CD4-positive, alpha-beta T cell treated with Interleukin-15 for 4 hours (primary cell): ENCODE results near the gene POLD3.
"Not testable (repeated sequence)": the region's sequence is repeated elsewhere in the genome, so short reads cannot be mapped to it uniquely, and the experiment has no call there.

Experiments
- DNase-seq: peaks from one replicate; pipeline ENCODE4 v3.0.0-alpha.2; 2020; ENCODE audit warnings: low spot score

POLD3 gene

GRCh38 chr11:74636630-74637184 lies 44.3 kb downstream of the POLD3 start:
- DNase-seq, result no peak

DNA sequence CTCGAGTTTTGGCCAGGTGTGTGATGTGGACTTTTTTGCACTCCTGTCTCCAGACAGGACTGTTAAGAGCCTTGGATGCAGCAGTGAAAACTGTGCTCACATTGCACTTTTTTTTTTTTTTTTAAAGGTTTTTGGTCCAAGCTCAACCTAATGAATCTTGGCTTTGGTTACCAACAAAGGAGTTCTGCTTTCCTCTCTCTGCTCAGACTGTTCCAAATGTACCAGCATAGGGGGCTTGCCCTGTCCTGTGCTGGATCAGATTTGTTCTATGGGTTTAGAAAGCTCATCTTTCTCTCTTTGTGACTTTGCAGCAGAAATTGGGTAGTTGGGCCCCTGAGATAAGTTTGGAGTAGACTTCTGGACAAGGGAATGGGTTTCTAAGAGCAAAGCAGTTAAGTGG lies 45.3 kb downstream of the POLD3 start:
- no peak for DNase-seq

DNA sequence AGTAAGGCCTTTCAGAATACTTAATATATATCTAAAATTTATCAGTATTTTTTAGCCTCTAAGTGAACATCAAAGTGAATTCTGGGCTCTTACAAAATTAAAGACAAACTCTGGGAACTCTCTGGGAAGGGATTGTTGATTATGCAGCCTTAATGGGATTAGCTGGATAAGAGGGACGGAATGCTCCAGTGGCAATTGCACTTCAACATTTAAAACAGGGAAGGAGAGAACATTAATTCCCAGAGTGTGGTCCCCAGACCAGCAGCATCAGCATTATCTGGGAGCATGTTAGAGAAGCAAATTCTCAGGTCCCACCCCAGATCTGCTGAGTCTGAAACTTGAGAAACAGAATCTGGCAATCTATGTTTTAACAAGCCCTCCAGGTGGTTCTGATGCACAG lies 46.5 kb downstream of the POLD3 start:
- no peak for DNase-seq

- DNase-seq, result no peak
Observed at GRCh38 chr11:74639533-74639932, 47.2 kb downstream of the POLD3 start.

GRCh38 chr11:74641289-74641688 lies 48.9 kb downstream of the POLD3 start:
- DNase-seq, result no peak

DNA sequence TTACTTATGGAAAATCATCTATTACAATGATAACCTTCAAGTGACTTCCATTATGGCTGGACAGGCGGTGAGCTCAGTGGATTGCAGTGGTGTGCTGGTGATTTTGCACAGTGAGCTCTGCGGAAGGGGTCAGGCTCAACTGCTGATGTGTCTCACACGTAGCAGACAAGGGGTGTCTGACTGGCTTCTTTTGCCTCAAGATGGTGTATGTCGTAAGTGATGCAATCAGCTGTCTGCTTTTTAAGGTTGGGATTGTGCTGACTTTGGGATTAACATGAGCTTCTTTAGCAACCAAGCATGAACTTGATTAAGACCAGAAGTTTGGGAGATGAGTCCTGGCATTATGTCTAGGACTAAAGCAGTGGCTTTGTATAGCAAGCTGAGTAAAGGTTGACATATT lies 49.5 kb downstream of the POLD3 start:
- DNase-seq, result no peak

DNA sequence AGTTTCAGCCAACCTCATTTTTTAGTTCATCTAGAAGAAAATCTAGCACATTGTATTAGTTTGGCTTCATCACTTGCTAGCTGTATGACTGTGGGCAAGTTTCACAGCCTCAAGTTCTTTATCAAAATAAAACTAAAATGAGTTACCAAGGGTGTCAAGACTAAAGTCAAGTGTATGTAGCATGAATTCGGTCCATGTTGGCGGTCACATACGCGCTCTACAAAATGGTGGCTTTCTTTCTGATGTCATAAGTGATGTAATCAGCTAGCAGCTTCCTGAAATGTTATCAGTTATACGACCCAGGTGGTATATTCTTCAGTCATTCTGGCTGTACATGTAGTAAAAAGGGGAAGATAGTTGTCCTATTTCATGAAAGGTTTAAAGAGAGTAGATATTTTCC lies 50.5 kb downstream of the POLD3 start:
- DNase-seq, result no peak

DNA sequence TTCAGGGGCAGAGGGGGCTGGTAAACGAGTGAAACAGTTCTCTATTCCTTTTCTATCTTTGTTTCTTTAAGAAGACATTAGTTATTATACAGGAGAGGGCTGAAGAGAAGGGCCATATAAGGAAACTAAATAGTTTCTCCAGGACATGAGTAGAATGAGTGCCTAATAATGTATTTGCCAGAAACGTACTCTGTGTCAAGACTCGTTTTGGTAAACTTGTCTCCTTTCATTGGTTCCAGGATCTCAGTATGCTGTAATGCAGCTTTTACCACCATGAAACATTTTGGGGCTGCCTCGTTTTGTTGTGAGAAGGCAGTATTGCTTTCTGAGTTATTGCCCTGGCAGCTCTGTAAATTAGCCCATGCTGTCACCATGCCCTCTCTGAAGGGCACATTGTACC lies 51.7 kb downstream of the POLD3 start:
- DNase-seq, result no peak

DNA sequence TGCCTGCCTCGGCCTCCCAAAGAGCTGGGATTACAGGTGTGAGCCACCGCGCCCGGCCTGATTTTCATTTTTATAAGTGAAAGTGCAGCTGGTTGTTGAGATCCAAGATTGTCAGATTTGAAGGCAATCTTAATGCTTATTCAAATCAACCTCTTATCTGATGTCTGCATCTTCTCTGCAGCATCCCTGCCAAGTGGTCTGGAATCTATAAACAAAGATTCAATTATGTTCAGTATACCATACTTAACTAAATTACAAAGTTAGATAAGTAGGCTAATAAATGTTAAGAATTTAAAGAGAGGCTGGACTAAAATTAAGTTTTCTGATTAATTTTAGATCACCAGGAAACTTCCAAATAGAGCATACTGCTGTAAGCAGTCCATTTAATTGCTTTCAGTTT lies 53.8 kb downstream of the POLD3 start:
- no peak for DNase-seq

GRCh38 chr11:74646954-74647353 lies 54.6 kb downstream of the POLD3 start:
- no peak for DNase-seq

- no peak for DNase-seq
Observed at GRCh38 chr11:74647404-74647803, 55.0 kb downstream of the POLD3 start.

GRCh38 chr11:74647831-74648230 lies 55.4 kb downstream of the POLD3 start:
- DNase-seq, result no peak

DNA sequence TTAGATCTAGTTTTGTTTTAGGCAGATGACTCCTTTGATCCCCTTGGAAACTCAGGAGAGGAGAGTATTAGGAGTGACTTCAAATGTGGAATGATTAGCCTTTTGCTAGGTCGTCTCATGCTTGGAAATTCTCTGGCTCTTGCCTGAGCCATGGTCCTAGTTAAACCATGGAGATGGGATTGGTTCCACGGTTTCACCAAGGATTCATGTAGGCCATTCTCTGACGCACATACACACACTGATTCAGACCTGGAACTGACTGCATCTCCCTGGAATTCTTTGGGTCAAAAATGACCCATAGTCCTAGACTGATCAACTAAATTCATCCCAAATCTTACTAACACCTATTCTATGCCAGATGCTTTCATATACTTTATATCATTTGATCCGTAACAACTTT lies 56.5 kb downstream of the POLD3 start:
- DNase-seq, result no peak

- no peak for DNase-seq
Observed at GRCh38 chr11:74650498-74650897, 58.1 kb downstream of the POLD3 start.

DNA sequence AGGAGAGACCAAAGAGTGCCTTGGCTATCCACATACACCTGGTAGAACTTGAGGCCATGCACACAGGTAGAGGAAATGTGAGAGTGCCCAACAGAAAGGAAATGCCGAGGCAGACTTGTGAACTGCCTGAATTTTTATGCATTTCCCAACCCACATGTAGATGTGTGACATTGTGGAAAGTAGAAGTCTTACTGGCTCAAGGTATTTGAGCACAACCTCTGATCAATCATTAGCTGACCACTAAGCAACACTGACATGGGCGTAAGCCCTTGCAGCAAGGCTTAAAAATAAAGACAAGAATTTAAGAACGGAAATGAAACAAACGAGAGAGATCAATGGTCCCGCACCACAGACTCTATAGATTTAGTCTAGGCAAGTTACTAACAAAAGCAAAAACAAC lies 62.6 kb downstream of the POLD3 start:
- DNase-seq, result no peak

DNA sequence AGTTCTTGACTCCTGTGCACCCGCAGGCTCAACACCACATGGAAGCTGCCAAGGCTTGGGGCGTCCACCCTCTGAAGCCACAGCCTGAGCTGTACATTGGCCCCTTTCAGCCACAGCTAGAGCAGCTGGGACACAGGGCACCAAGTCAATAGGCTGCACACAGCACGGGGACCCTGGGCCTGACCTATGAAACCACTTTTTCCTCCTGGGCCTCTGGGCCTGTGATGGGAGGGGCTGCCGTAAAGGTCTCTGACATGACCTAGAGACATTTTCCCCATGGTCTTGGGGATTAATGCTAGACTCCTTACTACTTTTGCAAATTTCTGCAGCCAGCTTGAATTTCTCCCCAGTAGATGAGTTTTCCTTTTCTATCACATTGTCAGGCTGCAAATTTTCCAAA lies 66.7 kb downstream of the POLD3 start:
- not testable (repeated sequence) for DNase-seq

GRCh38 chr11:74662487-74663103 lies 70.2 kb downstream of the POLD3 start:
- DNase-seq, result no peak

DNA sequence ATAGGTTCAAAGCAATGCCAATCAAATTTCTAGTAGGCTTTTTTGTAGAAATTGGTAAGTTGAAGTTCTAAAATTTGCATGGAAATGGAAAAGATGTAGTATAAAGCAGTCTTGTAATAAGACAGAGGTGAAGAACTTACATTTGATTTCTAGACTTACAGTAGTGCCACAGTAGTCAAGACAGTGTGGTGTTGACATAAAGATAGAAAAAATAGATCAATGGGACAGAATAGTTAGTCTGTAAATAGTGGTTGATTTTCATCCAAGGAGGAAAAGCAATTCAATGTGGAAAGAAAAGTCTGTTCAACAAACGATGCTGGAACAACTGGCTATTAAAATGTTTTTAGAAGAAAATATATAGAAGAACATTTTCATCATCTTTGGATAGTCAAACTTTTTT lies 70.9 kb downstream of the POLD3 start:
- DNase-seq, result no peak

DNA sequence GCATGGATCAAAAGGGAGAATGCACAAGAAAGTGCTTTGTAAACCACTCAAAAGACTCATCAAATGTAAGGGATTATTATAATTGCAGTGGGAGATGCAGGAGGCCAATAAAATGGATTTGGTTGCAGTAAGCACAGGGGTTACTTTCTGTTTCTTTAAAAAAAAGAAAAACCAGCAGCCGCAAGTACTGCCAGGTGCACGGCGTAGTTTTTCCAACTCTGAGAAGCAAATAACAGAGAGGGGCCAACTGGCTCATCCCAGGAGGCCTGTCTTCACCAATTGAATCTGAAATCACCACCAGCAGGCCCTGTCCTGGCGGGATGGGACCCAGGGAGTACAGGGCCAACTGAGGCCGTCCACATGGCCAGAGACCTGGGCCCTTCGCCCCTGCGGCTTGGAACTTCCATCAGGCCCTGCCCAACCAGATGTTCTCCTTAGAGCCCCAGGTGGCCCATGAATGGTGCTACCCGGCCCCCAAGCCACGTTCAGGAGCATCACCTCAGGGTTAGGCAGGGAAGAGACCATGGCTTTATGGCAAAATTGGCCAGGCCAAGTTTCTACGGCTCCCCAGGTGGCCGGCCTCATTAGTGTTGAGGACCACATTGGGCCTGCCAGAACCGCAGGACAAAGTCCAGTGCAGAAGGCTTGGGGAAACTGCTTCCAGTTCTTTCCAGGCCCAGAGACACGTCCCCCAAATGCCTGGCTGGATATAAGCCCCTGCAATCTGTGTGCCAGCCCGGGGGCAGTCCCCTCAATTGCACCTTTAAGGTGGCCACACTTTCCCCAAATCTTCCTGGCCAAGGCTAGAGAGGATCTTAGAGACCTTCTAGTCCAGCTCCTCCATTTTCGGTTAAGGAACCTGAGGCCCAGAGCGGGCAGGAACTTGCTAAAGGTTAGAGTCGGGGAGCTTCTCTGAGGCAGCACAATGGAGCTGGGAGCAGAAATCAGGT lies 77.1 kb downstream of the POLD3 start:
- DNase-seq, result no peak

GRCh38 chr11:74670171-74670570 lies 77.8 kb downstream of the POLD3 start:
- DNase-seq, result no peak

GRCh38 chr11:74671520-74672196 lies 79.3 kb downstream of the POLD3 start:
- no peak for DNase-seq

DNA sequence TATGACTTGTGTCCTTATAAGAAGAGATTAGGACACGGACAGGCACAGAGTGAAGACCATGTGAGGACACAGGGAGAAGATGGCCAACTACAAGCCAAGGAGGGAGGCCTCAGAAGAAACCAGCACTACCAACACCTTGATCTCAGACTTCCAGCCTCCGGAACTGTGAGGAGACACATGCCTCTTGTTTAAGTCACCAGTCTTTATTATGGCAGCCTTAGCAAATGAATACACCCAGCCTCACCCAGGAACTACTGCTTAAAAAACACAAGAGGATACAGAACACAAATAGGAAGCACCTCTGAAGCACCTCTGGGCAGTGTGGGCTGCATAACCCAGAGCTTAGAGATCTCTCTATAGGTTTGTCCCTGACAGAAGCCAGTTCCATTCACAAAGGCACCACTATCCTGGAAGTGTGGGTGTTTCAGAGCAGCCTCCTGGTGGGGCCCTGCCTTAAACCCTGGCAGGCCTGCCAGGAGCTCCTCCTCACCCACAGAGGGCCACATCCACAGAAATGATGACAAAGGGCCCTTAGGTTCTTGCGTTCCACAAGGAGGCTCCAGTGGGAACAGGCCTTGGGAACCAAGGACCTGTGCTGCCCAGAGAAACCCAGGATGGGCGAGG lies 80.1 kb downstream of the POLD3 start:
- no peak for DNase-seq
